Stimulated activated CD4-positive, alpha-beta T cell treated with anti-CD3 and anti-CD28 coated beads, TNF-alpha, amount 100 ng/mL, for 1 hour (primary cell): ENCODE measurements around the gene ZMAT3.
"Not testable (repeated sequence)": the region's sequence is repeated elsewhere in the genome, so short reads cannot be mapped to it uniquely, and the experiment has no call there.

Source experiments
- DNase-seq, 3 donors: peaks; one replicate each; pipeline ENCODE4 v3.0.0-alpha.2; 2020; ENCODE audit warnings: low read depth in 3 of 3, low spot score in 1 of 3

ZMAT3 gene

GRCh38 chr3:179071323-179072099, at the start of gene ZMAT3:
Gene ZMAT3 (minus strand): TSS chr3:179071809. CDS start chr3:179067752, 4,057 bp downstream.
- peak; percentile 56 to 76 (median 72) for DNase-seq

- no peak for DNase-seq
Observed at GRCh38 chr3:179116816-179117215, 45.2 kb upstream of the ZMAT3 start.

GRCh38 chr3:179115444-179115843, 43.8 kb upstream of the ZMAT3 start:
- DNase-seq, result not testable (repeated sequence)

- DNase-seq, result no peak
Observed at GRCh38 chr3:179113903-179114302, 42.3 kb upstream of the ZMAT3 start.

GRCh38 chr3:179108086-179108485, 36.5 kb upstream of the ZMAT3 start:
- no peak for DNase-seq

- no peak for DNase-seq
Observed at GRCh38 chr3:179107617-179108016, 36.0 kb upstream of the ZMAT3 start.

- no peak for DNase-seq
Observed at GRCh38 chr3:179105881-179106280, 34.3 kb upstream of the ZMAT3 start.

- no peak for DNase-seq
Observed at GRCh38 chr3:179100652-179101051, 29.0 kb upstream of the ZMAT3 start.

- DNase-seq, result no peak
Observed at GRCh38 chr3:179098388-179099077, 26.9 kb upstream of the ZMAT3 start.

GRCh38 chr3:179093807-179094206, 22.2 kb upstream of the ZMAT3 start:
- DNase-seq, result no peak

GRCh38 chr3:179091113-179091512, 19.5 kb upstream of the ZMAT3 start:
- no peak for DNase-seq

- no peak for DNase-seq
Observed at GRCh38 chr3:179088306-179088705, 16.7 kb upstream of the ZMAT3 start.

GRCh38 chr3:179083977-179084376, 12.4 kb upstream of the ZMAT3 start:
- DNase-seq, result no peak

- no peak for DNase-seq
Observed at GRCh38 chr3:179082416-179082815, 10.8 kb upstream of the ZMAT3 start.

- DNase-seq, result no peak
Observed at GRCh38 chr3:179081885-179082284, 10.3 kb upstream of the ZMAT3 start.

GRCh38 chr3:179079537-179079936, 7.9 kb upstream of the ZMAT3 start:
- DNase-seq, result no peak

- no peak for DNase-seq
Observed at GRCh38 chr3:179076243-179077027, 4.8 kb upstream of the ZMAT3 start.

- no peak for DNase-seq
Observed at GRCh38 chr3:179074656-179075055, 3.0 kb upstream of the ZMAT3 start.

- DNase-seq, result no peak
Observed at GRCh38 chr3:179073816-179074215, 2.2 kb upstream of the ZMAT3 start.

- DNase-seq, result peak; percentile 3 to 28 (median 9)
Observed at GRCh38 chr3:179072100-179072438, 460 bp upstream of the ZMAT3 start.

GRCh38 chr3:179071027-179071322, 634 bp downstream of the ZMAT3 start:
- no peak for DNase-seq

GRCh38 chr3:179069762-179070390, 1.7 kb downstream of the ZMAT3 start:
- DNase-seq, result no peak
